Fibroblast of lung (primary cell): ENCODE results near the gene EDC4.

Source experiments
- EZH2 ChIP-seq: IDR thresholded peaks from 2 replicates; pipeline ENCODE4 v1.5.1; 2012; ENCODE audit warnings: low read length, control low read depth, mild to moderate bottlenecking; ENCODE audit errors: missing control alignments
- TF ChIP-seq, protein P1 (sequence below), 2 donors: IDR thresholded peaks in 1 of 2; conservative IDR thresholded peaks in 1 of 2; 1 replicate in 1 of 2; 2 replicates in 1 of 2; pipeline ENCODE4 v1.5.1; 2011 to 2012; ENCODE audit warnings: low read length in 2 of 2, control low read depth in 1 of 2, inconsistent platforms in 1 of 2, low read depth in 1 of 2, mild to moderate bottlenecking in 1 of 2

GRCh38 chr16:67907397-67908180 lies 34.7 kb downstream of the EDC4 start:
- TF ChIP-seq, protein P1, sequence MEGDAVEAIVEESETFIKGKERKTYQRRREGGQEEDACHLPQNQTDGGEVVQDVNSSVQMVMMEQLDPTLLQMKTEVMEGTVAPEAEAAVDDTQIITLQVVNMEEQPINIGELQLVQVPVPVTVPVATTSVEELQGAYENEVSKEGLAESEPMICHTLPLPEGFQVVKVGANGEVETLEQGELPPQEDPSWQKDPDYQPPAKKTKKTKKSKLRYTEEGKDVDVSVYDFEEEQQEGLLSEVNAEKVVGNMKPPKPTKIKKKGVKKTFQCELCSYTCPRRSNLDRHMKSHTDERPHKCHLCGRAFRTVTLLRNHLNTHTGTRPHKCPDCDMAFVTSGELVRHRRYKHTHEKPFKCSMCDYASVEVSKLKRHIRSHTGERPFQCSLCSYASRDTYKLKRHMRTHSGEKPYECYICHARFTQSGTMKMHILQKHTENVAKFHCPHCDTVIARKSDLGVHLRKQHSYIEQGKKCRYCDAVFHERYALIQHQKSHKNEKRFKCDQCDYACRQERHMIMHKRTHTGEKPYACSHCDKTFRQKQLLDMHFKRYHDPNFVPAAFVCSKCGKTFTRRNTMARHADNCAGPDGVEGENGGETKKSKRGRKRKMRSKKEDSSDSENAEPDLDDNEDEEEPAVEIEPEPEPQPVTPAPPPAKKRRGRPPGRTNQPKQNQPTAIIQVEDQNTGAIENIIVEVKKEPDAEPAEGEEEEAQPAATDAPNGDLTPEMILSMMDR (conservative IDR thresholded peaks at IDR 0.05 in 1 of 2, IDR thresholded peaks at IDR 0.05 in 1 of 2; ENCODE audit: low read depth in 1 of 2, low read length in 2 of 2): no peak
- TF ChIP-seq EZH2: no peak
